IMR-90 (cell line): ENCODE measurements around the gene SEPTIN2. TPM values are rescaled to one million over a fixed set of nuclear protein-coding genes. Genes with fewer than 3 reads are reported as not detected.

ENCODE experiments used
- ELK1 ChIP-seq: fragments of 150-350 bp; IDR thresholded peaks from 2 replicates; pipeline ENCODE4 v1.6.1; 2016; ENCODE audit warnings: low read depth, mild to moderate bottlenecking, low read length, moderate library complexity, borderline replicate concordance
- POLR2A ChIP-seq: IDR thresholded peaks from 2 replicates; pipeline ENCODE4 v1.6.1; 2012; ENCODE audit warnings: mild to moderate bottlenecking, low read depth, low read length
- polyA plus RNA-seq, 3 experiments: library from polyadenylated mRNA; depleted of rRNA; stranded (reverse); fragments of >200 nt; gene quantifications; 2 replicates each; pipeline ENCODE4 v1.2.3, GENCODE V29; 2012; ENCODE audit warnings: low replicate concordance in 1 of 3
- total RNA-seq: library from RNA; depleted of rRNA; stranded (reverse); fragments of >200 nt; gene quantifications from 2 replicates; pipeline ENCODE4 v1.2.3, GENCODE V29; 2012

SEPTIN2 gene
- total and polyA plus RNA-seq, 2 of the 4 experiments (the other 2 are of a cell fraction): 420 to 504 TPM

DNA sequence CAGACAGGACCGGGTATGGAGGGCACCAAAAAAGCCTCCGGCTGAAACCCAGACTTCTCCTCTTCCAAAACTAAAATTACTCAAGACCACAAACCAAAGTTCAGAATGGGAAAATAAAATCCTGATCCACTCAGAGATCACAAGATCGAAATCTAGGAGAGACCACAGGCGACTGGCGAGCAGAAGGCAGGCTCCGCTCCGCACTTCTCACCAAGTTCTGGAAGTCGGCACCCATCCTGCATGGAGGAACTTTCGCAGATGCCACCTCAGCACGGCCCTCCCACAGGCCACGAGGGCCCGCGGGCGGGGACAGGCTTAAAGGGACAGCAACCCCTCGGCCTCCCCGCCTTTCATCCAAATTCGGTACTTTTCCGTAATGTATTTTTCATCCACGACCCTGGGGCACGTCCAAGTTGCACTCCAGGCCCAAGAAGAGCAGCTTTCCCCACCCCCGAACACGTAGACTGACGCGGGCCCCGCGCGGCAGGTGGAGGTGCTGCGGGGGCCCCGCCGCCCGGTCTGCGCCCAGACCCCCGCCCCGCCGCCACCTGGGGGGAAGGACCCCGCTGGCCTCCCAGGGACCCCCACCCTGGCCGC, 43.9 kb upstream of the SEPTIN2 start (continued):
- TF ChIP-seq ELK1 (no peak), POLR2A (peak; percentile 79)
